ENCODE data around the gene TXNL4A. TPM values are rescaled to one million over a fixed set of nuclear protein-coding genes. Genes with fewer than 3 reads are reported as not detected.

TXNL4A gene
- total RNA-seq, 1 donor from 2014 or later = 84.7 TPM

GRCh38 chr18:79938196-79938595 is 50.2 kb downstream of the TXNL4A start:
- TF ChIP-seq, protein P1, sequence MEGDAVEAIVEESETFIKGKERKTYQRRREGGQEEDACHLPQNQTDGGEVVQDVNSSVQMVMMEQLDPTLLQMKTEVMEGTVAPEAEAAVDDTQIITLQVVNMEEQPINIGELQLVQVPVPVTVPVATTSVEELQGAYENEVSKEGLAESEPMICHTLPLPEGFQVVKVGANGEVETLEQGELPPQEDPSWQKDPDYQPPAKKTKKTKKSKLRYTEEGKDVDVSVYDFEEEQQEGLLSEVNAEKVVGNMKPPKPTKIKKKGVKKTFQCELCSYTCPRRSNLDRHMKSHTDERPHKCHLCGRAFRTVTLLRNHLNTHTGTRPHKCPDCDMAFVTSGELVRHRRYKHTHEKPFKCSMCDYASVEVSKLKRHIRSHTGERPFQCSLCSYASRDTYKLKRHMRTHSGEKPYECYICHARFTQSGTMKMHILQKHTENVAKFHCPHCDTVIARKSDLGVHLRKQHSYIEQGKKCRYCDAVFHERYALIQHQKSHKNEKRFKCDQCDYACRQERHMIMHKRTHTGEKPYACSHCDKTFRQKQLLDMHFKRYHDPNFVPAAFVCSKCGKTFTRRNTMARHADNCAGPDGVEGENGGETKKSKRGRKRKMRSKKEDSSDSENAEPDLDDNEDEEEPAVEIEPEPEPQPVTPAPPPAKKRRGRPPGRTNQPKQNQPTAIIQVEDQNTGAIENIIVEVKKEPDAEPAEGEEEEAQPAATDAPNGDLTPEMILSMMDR (conservative IDR thresholded peaks at IDR 0.05; ENCODE audit: low read depth, low read length) = no peak
- DNase-seq (ENCODE audit: low read depth) = no peak
- no peak overlapping the region for H3K4me3 ChIP-seq (ENCODE audit: low read depth, low read length)

DNA sequence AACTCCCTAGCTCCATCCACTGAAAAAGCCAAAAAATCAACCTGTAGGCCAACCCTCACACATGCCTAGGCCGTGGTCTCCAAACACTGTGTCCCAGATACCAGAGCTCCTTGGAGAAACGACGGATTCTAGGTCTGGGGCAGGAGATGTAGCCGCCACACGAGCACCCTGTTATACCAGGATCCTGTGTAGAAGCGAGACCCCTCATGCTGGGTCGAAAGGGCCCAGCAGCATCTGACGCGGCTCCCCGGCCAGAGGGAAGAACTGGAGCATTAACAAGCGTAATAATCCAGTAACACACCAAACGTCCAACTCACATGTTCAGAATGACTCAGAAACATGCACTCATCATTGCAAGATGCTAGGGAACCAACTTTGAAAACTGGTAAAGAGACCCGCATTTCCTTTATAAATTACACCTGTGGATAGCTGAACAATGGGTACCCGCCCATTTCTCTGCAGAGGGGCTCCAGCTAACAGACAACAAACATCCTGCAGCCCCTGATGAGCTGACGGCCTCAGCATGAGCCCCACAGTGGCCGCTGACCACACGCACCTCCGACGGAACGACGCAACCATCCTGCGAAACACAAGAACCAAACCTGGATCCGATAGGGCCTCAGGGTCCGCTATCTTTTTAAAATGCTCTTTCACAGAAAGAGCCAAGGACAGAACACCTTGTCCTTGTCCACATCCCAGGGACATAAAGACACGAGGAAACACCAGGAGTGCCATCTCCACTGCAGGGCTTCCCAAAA is 51.1 kb downstream of the TXNL4A start:
- H3K4me3 ChIP-seq (ENCODE audit: low read depth, low read length) = no peak overlapping the region
- no peak for DNase-seq (ENCODE audit: low read depth)
- TF ChIP-seq, protein P1 (conservative IDR thresholded peaks at IDR 0.05; ENCODE audit: low read depth, low read length) = no peak

GRCh38 chr18:79936641-79937040 is 51.7 kb downstream of the TXNL4A start:
- H3K4me3 ChIP-seq (ENCODE audit: low read depth, low read length) = no peak overlapping the region
- TF ChIP-seq, protein P1 (conservative IDR thresholded peaks at IDR 0.05; ENCODE audit: low read depth, low read length) = no peak
- no peak for DNase-seq (ENCODE audit: low read depth)

DNA sequence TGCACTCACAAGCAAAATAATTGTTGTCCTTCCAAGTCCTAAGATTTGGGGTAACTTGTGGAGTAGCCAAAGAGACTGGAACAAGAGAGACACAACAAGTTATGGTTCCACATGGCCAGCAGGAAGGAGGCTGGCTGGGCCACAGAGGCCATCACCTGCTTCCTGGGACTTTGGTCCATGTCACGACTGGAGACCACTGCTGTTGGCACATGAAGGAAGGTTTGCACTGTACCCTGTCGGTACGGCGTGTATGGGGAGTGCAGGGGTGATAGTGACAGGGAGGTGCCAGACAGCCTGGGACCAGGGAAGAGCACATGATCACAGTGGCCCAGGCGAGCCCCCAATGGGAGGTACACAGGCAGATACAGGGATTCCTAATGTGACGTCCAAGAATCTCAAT is 52.4 kb downstream of the TXNL4A start:
- TF ChIP-seq, protein P1 (conservative IDR thresholded peaks at IDR 0.05; ENCODE audit: low read depth, low read length) = no peak
- DNase-seq (ENCODE audit: low read depth) = no peak
- H3K4me3 ChIP-seq (ENCODE audit: low read depth, low read length) = no peak overlapping the region

- TF ChIP-seq, protein P1 (conservative IDR thresholded peaks at IDR 0.05; ENCODE audit: low read depth, low read length) = no peak
- no peak for DNase-seq (ENCODE audit: low read depth)
- H3K4me3 ChIP-seq (ENCODE audit: low read depth, low read length) = no peak overlapping the region
Measured at GRCh38 chr18:79935499-79935898, 52.9 kb downstream of the TXNL4A start.

- no peak for DNase-seq (ENCODE audit: low read depth)
- TF ChIP-seq, protein P1 (conservative IDR thresholded peaks at IDR 0.05; ENCODE audit: low read depth, low read length) = no peak
Measured at GRCh38 chr18:79935098-79935480, 53.3 kb downstream of the TXNL4A start.

More at GRCh38 chr18:79935098-79935480, 53.3 kb downstream of the TXNL4A start:
- H3K4me3 ChIP-seq (ENCODE audit: low read depth, low read length) = no peak overlapping the region
